ENCODE data around the gene MYCBP2.
A peak's percentile ranks its signal among the peaks of the same experiment; 100 is the strongest.

Gene MYCBP2

GRCh38 chr13:77067519-77067918, 259.4 kb downstream of the MYCBP2 start:
- no peak for DNase-seq

- DNase-seq, result no peak
Observed at GRCh38 chr13:77065461-77066147, 261.3 kb downstream of the MYCBP2 start.

GRCh38 chr13:77062097-77062496, 264.8 kb downstream of the MYCBP2 start:
- DNase-seq, result no peak

GRCh38 chr13:77061362-77061761, 265.5 kb downstream of the MYCBP2 start:
- no peak for DNase-seq

GRCh38 chr13:77056886-77057285, 270.0 kb downstream of the MYCBP2 start:
- no peak for DNase-seq

GRCh38 chr13:77056382-77056781, 270.5 kb downstream of the MYCBP2 start:
- DNase-seq, result no peak

GRCh38 chr13:77055158-77055557, 271.7 kb downstream of the MYCBP2 start:
- DNase-seq, result no peak

GRCh38 chr13:77053192-77053591, 273.7 kb downstream of the MYCBP2 start:
- DNase-seq, result no peak

GRCh38 chr13:77048681-77049080, 278.2 kb downstream of the MYCBP2 start:
- no peak for DNase-seq

- no peak for DNase-seq
Observed at GRCh38 chr13:77047649-77048343, 279.1 kb downstream of the MYCBP2 start.

- no peak for DNase-seq
Observed at GRCh38 chr13:77042566-77043177, 284.2 kb downstream of the MYCBP2 start.

GRCh38 chr13:77040835-77041234, 286.1 kb downstream of the MYCBP2 start:
- DNase-seq, result no peak

- no peak for DNase-seq
Observed at GRCh38 chr13:77040076-77040475, 286.8 kb downstream of the MYCBP2 start.

GRCh38 chr13:77038907-77039480, 287.9 kb downstream of the MYCBP2 start:
- DNase-seq, result no peak

GRCh38 chr13:77036279-77036678, 290.6 kb downstream of the MYCBP2 start:
- DNase-seq, result no peak

GRCh38 chr13:77034881-77035280, 292.0 kb downstream of the MYCBP2 start:
- no peak for DNase-seq

- no peak for DNase-seq
Observed at GRCh38 chr13:77033717-77034302, 293.1 kb downstream of the MYCBP2 start.

GRCh38 chr13:77031656-77032243, 295.1 kb downstream of the MYCBP2 start:
- DNase-seq, result no peak

- no peak for DNase-seq
Observed at GRCh38 chr13:77029436-77029835, 297.5 kb downstream of the MYCBP2 start.

GRCh38 chr13:77028202-77028601, 298.7 kb downstream of the MYCBP2 start:
- DNase-seq, result no peak

GRCh38 chr13:77026861-77027621, 299.9 kb downstream of the MYCBP2 start, which contains the start of gene FBXL3:
Gene FBXL3 (minus strand): TSS chr13:77027159. CDS start chr13:77021860, 5,299 bp downstream.
- DNase-seq, result peak; percentile 63

- DNase-seq, result peak; percentile 45
Observed at GRCh38 chr13:77026255-77026860, 300.5 kb downstream of the MYCBP2 start.

Measured in NCI-H1417 treated with DMSO at 0.1 percent for 48 hours (cell line).